ENCODE data around the gene TTLL7.

Gene TTLL7

DNA sequence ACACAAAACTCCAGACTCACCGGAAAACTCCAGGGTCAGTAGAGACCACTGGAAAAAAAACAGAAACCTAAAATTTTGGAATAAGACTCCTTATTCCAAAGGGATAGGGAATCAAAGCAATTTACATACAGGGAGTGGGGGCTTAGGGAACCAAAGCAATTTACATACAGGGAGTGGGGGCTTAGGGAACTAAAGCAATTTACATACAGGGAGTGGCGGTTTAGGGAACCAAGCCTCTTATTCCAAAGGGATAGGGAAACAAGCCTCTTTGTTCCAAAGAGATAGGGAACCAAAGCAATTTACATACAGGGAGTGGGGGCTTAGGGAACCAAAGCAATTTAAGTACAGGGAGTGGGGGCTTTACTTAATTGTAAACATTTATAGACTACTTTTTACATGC is 28.4 kb upstream of the TTLL7 start:
- H3K4me3 ChIP-seq (replicated peaks; ENCODE audit: low read depth, low read length) = no peak overlapping the region
- H3K27me3 ChIP-seq (replicated peaks; ENCODE audit: control insufficient read depth, insufficient read depth, low read length) = no peaks in the 10 kb centered on the region
- no peaks in the 10 kb centered on the region for H3K36me3 ChIP-seq (ENCODE audit: control insufficient read depth, insufficient read depth, low read length)
- TF ChIP-seq, protein P1, sequence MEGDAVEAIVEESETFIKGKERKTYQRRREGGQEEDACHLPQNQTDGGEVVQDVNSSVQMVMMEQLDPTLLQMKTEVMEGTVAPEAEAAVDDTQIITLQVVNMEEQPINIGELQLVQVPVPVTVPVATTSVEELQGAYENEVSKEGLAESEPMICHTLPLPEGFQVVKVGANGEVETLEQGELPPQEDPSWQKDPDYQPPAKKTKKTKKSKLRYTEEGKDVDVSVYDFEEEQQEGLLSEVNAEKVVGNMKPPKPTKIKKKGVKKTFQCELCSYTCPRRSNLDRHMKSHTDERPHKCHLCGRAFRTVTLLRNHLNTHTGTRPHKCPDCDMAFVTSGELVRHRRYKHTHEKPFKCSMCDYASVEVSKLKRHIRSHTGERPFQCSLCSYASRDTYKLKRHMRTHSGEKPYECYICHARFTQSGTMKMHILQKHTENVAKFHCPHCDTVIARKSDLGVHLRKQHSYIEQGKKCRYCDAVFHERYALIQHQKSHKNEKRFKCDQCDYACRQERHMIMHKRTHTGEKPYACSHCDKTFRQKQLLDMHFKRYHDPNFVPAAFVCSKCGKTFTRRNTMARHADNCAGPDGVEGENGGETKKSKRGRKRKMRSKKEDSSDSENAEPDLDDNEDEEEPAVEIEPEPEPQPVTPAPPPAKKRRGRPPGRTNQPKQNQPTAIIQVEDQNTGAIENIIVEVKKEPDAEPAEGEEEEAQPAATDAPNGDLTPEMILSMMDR (IDR thresholded peaks at IDR 0.05; ENCODE audit: insufficient read depth, low read length, poor library complexity, severe bottlenecking) = no peak
- DNase-seq (ENCODE audit: extremely low read depth, insufficient read length) = no peak

DNA sequence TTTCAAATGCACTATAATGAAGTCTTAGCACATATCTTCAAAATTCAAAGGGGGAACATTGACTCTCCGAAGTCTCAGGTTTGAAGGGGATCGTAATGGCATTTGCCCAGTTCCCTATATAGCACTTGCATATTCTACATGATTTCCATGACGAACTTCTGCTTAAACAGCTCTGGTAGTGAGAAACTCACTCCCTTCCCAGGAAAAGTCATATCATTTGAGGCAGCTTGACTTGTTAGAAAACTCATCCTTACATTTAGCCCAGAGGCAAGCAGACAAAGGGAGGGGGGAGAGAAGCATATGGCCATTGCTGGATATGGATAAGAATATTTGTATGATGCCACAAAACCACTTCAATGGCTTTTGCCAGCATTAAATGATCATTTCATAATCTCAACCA is 27.0 kb upstream of the TTLL7 start:
- TF ChIP-seq, protein P1 (IDR thresholded peaks at IDR 0.05; ENCODE audit: insufficient read depth, low read length, poor library complexity, severe bottlenecking) = no peak
- DNase-seq (ENCODE audit: extremely low read depth, insufficient read length) = no peak
- no peaks in the 10 kb centered on the region for H3K27me3 ChIP-seq (replicated peaks; ENCODE audit: control insufficient read depth, insufficient read depth, low read length)

DNA sequence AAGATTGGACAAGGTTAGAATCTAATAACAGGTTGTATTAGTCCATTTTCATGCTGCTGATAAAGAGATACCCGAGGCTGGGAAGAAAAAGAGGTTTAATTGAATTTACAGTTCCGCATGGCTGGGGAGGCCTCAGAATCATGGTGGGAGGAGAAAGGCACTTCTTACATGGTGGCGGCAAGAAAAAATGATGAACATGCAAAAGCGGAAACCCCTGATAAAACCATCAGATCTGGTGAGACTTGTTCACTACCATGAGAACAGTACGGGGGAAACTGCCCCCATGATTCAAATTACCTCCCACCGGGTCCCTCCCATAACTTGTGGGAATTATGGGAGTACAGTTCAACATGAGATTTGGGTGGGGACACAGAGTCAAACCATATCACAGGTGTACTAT is 22.9 kb upstream of the TTLL7 start:
- DNase-seq (ENCODE audit: extremely low read depth, insufficient read length) = no peak
- H3K36me3 ChIP-seq (ENCODE audit: control insufficient read depth, insufficient read depth, low read length) = no peaks in the 10 kb centered on the region
- no peak overlapping the region for H3K4me3 ChIP-seq (replicated peaks; ENCODE audit: low read depth, low read length)
- H3K27me3 ChIP-seq (replicated peaks; ENCODE audit: control insufficient read depth, insufficient read depth, low read length) = no peaks in the 10 kb centered on the region
- TF ChIP-seq, protein P1 (IDR thresholded peaks at IDR 0.05; ENCODE audit: insufficient read depth, low read length, poor library complexity, severe bottlenecking) = no peak

More for the DNA sequence above, 27.0 kb upstream of the TTLL7 start:
- H3K36me3 ChIP-seq (ENCODE audit: control insufficient read depth, insufficient read depth, low read length) = no peaks in the 10 kb centered on the region
- no peak overlapping the region for H3K4me3 ChIP-seq (replicated peaks; ENCODE audit: low read depth, low read length)

DNA sequence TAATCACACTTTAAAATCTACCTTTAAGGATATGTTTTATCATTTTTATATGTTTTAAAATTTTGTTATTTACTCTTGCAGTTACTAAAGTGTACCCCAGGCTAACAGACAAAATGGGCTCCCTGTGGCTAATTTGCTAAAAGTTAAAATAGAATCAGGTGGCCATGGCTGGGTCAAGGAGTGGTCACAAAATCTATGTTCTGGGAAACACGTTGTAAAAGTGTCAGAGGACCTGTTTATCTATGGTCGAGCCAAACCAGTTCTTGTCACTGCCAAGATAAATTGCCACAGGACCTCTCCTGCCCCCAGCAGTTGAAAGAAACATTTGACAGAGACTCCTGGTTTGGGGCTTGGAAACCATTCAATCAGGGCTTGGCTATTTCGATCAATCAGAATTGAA is 21.2 kb upstream of the TTLL7 start:
- no peak for DNase-seq (ENCODE audit: extremely low read depth, insufficient read length)
- H3K4me3 ChIP-seq (replicated peaks; ENCODE audit: low read depth, low read length) = no peak overlapping the region
- H3K27me3 ChIP-seq (replicated peaks; ENCODE audit: control insufficient read depth, insufficient read depth, low read length) = no peaks in the 10 kb centered on the region
- TF ChIP-seq, protein P1 (IDR thresholded peaks at IDR 0.05; ENCODE audit: insufficient read depth, low read length, poor library complexity, severe bottlenecking) = no peak
- H3K36me3 ChIP-seq (ENCODE audit: control insufficient read depth, insufficient read depth, low read length) = no peaks in the 10 kb centered on the region

DNA sequence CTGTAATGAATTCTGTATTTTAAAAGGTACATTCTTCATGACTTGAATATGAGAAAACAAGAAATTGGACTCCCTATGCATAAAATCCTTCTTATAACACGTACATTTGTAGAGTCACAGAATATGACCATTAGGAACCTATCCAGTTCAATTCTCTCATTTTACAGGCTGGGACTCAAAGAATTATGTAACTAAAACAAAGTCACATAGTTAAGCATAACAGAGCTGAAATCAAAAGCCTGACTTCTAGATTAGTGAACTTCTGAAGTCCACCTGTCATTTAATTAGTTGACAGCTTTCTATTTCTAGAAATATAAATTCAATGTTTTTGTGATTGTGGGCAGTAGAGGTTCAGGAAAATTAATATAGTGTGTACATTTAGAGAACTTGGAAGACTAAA is 20.3 kb upstream of the TTLL7 start:
- Histone ChIP-seq H3K36me3 (ENCODE audit: control insufficient read depth, insufficient read depth, low read length) (no peaks in the 10 kb centered on the region), H3K4me3 (replicated peaks; ENCODE audit: low read depth, low read length) (no peak overlapping the region), H3K27me3 (replicated peaks; ENCODE audit: control insufficient read depth, insufficient read depth, low read length) (no peaks in the 10 kb centered on the region)
- TF ChIP-seq, protein P1 (IDR thresholded peaks at IDR 0.05; ENCODE audit: insufficient read depth, low read length, poor library complexity, severe bottlenecking) = no peak
- no peak for DNase-seq (ENCODE audit: extremely low read depth, insufficient read length)

DNA sequence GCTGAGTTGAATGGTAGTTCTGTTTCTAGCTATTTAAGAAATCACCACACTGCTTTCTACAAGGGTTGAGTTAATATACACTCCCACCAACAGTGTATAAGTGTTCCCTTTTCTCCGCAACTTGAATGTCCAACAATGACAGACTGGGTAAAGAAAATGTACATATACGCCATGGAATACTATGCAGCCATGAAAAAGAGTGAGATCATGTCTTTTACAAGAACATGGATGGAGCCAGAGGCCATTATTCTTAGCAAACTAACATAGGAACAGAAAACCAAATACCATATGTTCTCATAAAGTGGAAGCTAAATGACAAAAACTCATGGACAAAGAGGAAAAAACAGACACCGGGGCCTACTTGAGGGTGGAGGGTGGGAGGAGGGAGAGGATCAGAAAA is 14.8 kb upstream of the TTLL7 start:
- TF ChIP-seq, protein P1 (IDR thresholded peaks at IDR 0.05; ENCODE audit: insufficient read depth, low read length, poor library complexity, severe bottlenecking) = no peak
- DNase-seq (ENCODE audit: extremely low read depth, insufficient read length) = no peak
- Histone ChIP-seq H3K4me3 (replicated peaks; ENCODE audit: low read depth, low read length) (no peak overlapping the region), H3K27me3 (replicated peaks; ENCODE audit: control insufficient read depth, insufficient read depth, low read length) (no peaks in the 10 kb centered on the region; the same call in 1 of the 2 replicates), H3K36me3 (ENCODE audit: control insufficient read depth, insufficient read depth, low read length) (no peaks in the 10 kb centered on the region)
